Inferior parietal cortex (tissue), 1 donor: ENCODE measurements around the gene DCXR.

Experiments
- DNase-seq: peaks from one replicate; pipeline ENCODE4 v3.0.0-alpha.2; 2016; ENCODE audit errors: extremely low spot score

The DCXR gene

GRCh38 chr17:82073446-82073845, 35.9 kb upstream of the DCXR start:
- DNase-seq, result no peak

GRCh38 chr17:82072827-82073226, 35.3 kb upstream of the DCXR start:
- no peak for DNase-seq

GRCh38 chr17:82070611-82071010, 33.1 kb upstream of the DCXR start:
- no peak for DNase-seq

GRCh38 chr17:82065638-82066303, 28.3 kb upstream of the DCXR start, which contains the start of gene DUS1L:
TSS of gene DUS1L (minus strand) at chr17:82065804. CDS start at chr17:82065059, 745 bp downstream.
- peak; percentile 65 for DNase-seq

- no peak for DNase-seq
Measured at GRCh38 chr17:82065193-82065637, 27.7 kb upstream of the DCXR start.

- DNase-seq, result no peak
Measured at GRCh38 chr17:82064433-82065192, 27.1 kb upstream of the DCXR start.

- DNase-seq, result no peak
Measured at GRCh38 chr17:82063424-82064415, 26.2 kb upstream of the DCXR start.

- DNase-seq, result no peak
Measured at GRCh38 chr17:82062984-82063368, 25.5 kb upstream of the DCXR start.

- DNase-seq, result no peak
Measured at GRCh38 chr17:82062076-82062983, 24.8 kb upstream of the DCXR start.

GRCh38 chr17:82061047-82061925, 23.8 kb upstream of the DCXR start:
- DNase-seq, result no peak

- no peak for DNase-seq
Measured at GRCh38 chr17:82060614-82061013, 23.1 kb upstream of the DCXR start.

- DNase-seq, result no peak
Measured at GRCh38 chr17:82060001-82060380, 22.5 kb upstream of the DCXR start.

GRCh38 chr17:82059272-82060000, 21.9 kb upstream of the DCXR start:
- no peak for DNase-seq

GRCh38 chr17:82058855-82059249, 21.4 kb upstream of the DCXR start:
- DNase-seq, result no peak

- DNase-seq, result no peak
Measured at GRCh38 chr17:82058230-82058854, 20.8 kb upstream of the DCXR start.

- DNase-seq, result no peak
Measured at GRCh38 chr17:82056729-82057621, 19.5 kb upstream of the DCXR start.

- no peak for DNase-seq
Measured at GRCh38 chr17:82055965-82056728, 18.6 kb upstream of the DCXR start.
